HepG2 (cell line): Measurements from ENCODE around the gene GOLGA7B. TPM values are rescaled to one million over a fixed set of nuclear protein-coding genes. Genes with fewer than 3 reads are reported as not detected.

ENCODE experiments used
- ARID3A ChIP-seq: IDR thresholded peaks from 2 replicates; pipeline ENCODE4 v1.6.1; 2012; ENCODE audit warnings: low read depth, low read length, improper control_type of control experiment
- CCDC6 ChIP-seq: sonication (generic); formaldehyde crosslinking; IDR thresholded peaks from 2 replicates; pipeline ENCODE4 v1.8.1; 2022; ENCODE audit warnings: mild to moderate bottlenecking, missing genetic modification reagents, moderate library complexity
- DPF2 ChIP-seq: sonication (generic); formaldehyde crosslinking; IDR thresholded peaks from 2 replicates; pipeline ENCODE4 v1.4.0; 2020; ENCODE audit warnings: mild to moderate bottlenecking, low read depth, missing genetic modification reagents, borderline replicate concordance
- GPBP1L1 ChIP-seq: sonication (generic); formaldehyde crosslinking; IDR thresholded peaks from 2 replicates; pipeline ENCODE4 v1.5.0; 2020; ENCODE audit warnings: mild to moderate bottlenecking, missing genetic modification reagents
- KLF6 ChIP-seq: IDR thresholded peaks from 2 replicates; pipeline ENCODE4 v1.8.0; 2016; ENCODE audit warnings: missing biosample characterization, missing genetic modification reagents
- NFIC ChIP-seq: IDR thresholded peaks from 2 replicates; pipeline ENCODE4 v1.6.1; 2012; ENCODE audit warnings: mild to moderate bottlenecking, low read length, inconsistent platforms
- PAXIP1 ChIP-seq: sonication (generic); formaldehyde crosslinking; conservative IDR thresholded peaks from 2 replicates; pipeline ENCODE4 v1.4.0; 2020; ENCODE audit warnings: mild to moderate bottlenecking, missing genetic modification reagents, moderate library complexity
- STAG1 ChIP-seq: sonication (generic); formaldehyde crosslinking; IDR thresholded peaks from 2 replicates; pipeline ENCODE4 v1.4.0; 2020; ENCODE audit warnings: missing genetic modification reagents
- UBTF ChIP-seq: sonication (generic); formaldehyde crosslinking; IDR thresholded peaks from 2 replicates; pipeline ENCODE4 v1.4.0; 2020; ENCODE audit warnings: mild to moderate bottlenecking, missing genetic modification reagents
- ZNF296 ChIP-seq: sonication (generic); formaldehyde crosslinking; conservative IDR thresholded peaks from 2 replicates; pipeline ENCODE4 v1.5.0; 2020; ENCODE audit warnings: mild to moderate bottlenecking, missing genetic modification reagents
- polyA plus RNA-seq, 8 experiments: library from polyadenylated mRNA; depleted of rRNA in 3 of 8; stranded (reverse) in 7 of 8; unstranded in 1 of 8; fragments of >200 nt; fragmentation: Illumina TruSeq in 4 of 8; extraction: Trizol in 4 of 8; gene quantifications; 2 replicates each; pipeline versions ENCODE4 v1.2.1 to v1.2.3, GENCODE V29; 2011 to 2016; ENCODE audit warnings: low read depth in 4 of 8, missing spikeins in 1 of 8, mixed read lengths in 1 of 8; ENCODE audit not compliant: insufficient read depth in 1 of 8
- total RNA-seq, 5 experiments: library from RNA; depleted of rRNA; stranded (reverse); fragments of >200 nt; fragmentation: Illumina TruSeq; extraction: Trizol; gene quantifications; 2 replicates each; pipeline ENCODE4 v1.2.3, GENCODE V29; 2016; ENCODE audit warnings: low read depth in 1 of 5

Gene GOLGA7B
- total and polyA plus RNA-seq, 2 of the 13 experiments (the other 11 are each of a cell fraction or from before 2014, with no cell fraction given), result not detected

- TF ChIP-seq ARID3A (no peak), GPBP1L1 (CRISPR knock-in tag) (no peak), ZNF296 (CRISPR knock-in tag) (no peak), PAXIP1 (CRISPR knock-in tag) (no peak), STAG1 (CRISPR knock-in tag) (no peak), UBTF (CRISPR knock-in tag) (no peak), NFIC (no peak), DPF2 (CRISPR knock-in tag) (no peak), CCDC6 (CRISPR knock-in tag) (no peak), KLF6 (no peak)
Observed at GRCh38 chr10:97865488-97865887, 15.8 kb downstream of the GOLGA7B start (continued).
